H9 (cell line): ENCODE measurements around the gene JADE2. TPM values are rescaled to one million over a fixed set of nuclear protein-coding genes. Genes with fewer than 3 reads are reported as not detected.

Experiments used
- DNase-seq: peaks from one replicate; pipeline ENCODE4 v3.0.0-alpha.2; 2017
- H2AFZ ChIP-seq: one replicate; pipeline ENCODE4 v1.6.1; 2013; ENCODE audit warnings: mild to moderate bottlenecking, low read length, control low read depth, moderate library complexity
- H2AK5ac ChIP-seq: 2 replicates; pipeline ENCODE4 v1.6.1; 2013; ENCODE audit warnings: low read length, control low read depth, mixed read lengths; ENCODE audit not compliant: insufficient read length
- H2BK120ac ChIP-seq: one replicate; pipeline ENCODE4 v1.6.1; 2013; ENCODE audit warnings: low read depth, mild to moderate bottlenecking, low read length, control low read depth, inconsistent platforms; ENCODE audit not compliant: poor library complexity, severe bottlenecking
- H2BK12ac ChIP-seq: 2 replicates; pipeline ENCODE4 v1.6.1; 2013; ENCODE audit warnings: low read length, control low read depth, mixed read lengths, low read depth; ENCODE audit not compliant: insufficient read length
- H2BK15ac ChIP-seq: 2 replicates; pipeline ENCODE4 v1.6.1; 2013; ENCODE audit warnings: low read depth, low read length, control low read depth
- H2BK20ac ChIP-seq: one replicate; pipeline ENCODE4 v1.6.1; 2013; ENCODE audit warnings: low read depth, mild to moderate bottlenecking, low read length, control low read depth, inconsistent platforms; ENCODE audit not compliant: poor library complexity, severe bottlenecking
- H2BK5ac ChIP-seq: 2 replicates; pipeline ENCODE4 v1.6.1; 2013; ENCODE audit warnings: low read length, control low read depth, mixed read lengths; ENCODE audit not compliant: insufficient read length
- H3K14ac ChIP-seq: 2 replicates; pipeline ENCODE4 v1.6.1; 2013; ENCODE audit warnings: low read length, control low read depth; ENCODE audit not compliant: insufficient read depth
- H3K18ac ChIP-seq: 2 replicates; pipeline ENCODE4 v1.6.1; 2013; ENCODE audit warnings: low read depth, mild to moderate bottlenecking, mixed read lengths, low read length, control low read depth; ENCODE audit not compliant: insufficient read length
- H3K23ac ChIP-seq: 2 replicates; pipeline ENCODE4 v1.6.1; 2013; ENCODE audit warnings: low read length, control low read depth, mixed read lengths, low read depth; ENCODE audit not compliant: insufficient read length
- H3K23me2 ChIP-seq: 2 replicates; pipeline ENCODE4 v1.6.1; 2013; ENCODE audit warnings: low read depth, mild to moderate bottlenecking, mixed read lengths, low read length, control low read depth; ENCODE audit not compliant: insufficient read length, poor library complexity, severe bottlenecking
- H3K27ac ChIP-seq: 2 replicates; pipeline ENCODE4 v1.5.1; 2013; ENCODE audit warnings: low read length, control low read depth, mixed read lengths, low read depth; ENCODE audit not compliant: insufficient read length
- H3K27me3 ChIP-seq: 2 replicates; pipeline ENCODE4 v1.6.1; 2013; ENCODE audit warnings: low read length, control low read depth, inconsistent platforms; ENCODE audit not compliant: insufficient read depth
- H3K4ac ChIP-seq: 2 replicates; pipeline ENCODE4 v1.6.1; 2013; ENCODE audit warnings: low read depth, mild to moderate bottlenecking, control low read depth, inconsistent platforms, low read length, moderate library complexity
- H3K4me1 ChIP-seq: 2 replicates; pipeline ENCODE4 v1.6.1; 2013; ENCODE audit warnings: low read length, control low read depth, inconsistent platforms; ENCODE audit not compliant: insufficient read depth
- H3K4me2 ChIP-seq: 2 replicates; pipeline ENCODE4 v1.6.1; 2013; ENCODE audit warnings: low read length, control low read depth, mixed read lengths; ENCODE audit not compliant: insufficient read length, insufficient read depth
- H3K56ac ChIP-seq: 2 replicates; pipeline ENCODE4 v1.6.1; 2013; ENCODE audit warnings: low read depth, mild to moderate bottlenecking, mixed read lengths, low read length, control low read depth; ENCODE audit not compliant: insufficient read length
- H3K79me1 ChIP-seq: 2 replicates; pipeline ENCODE4 v1.6.1; 2013; ENCODE audit warnings: low read depth, mild to moderate bottlenecking, moderate library complexity, low read length, control low read depth, inconsistent platforms; ENCODE audit not compliant: insufficient read depth, poor library complexity, severe bottlenecking
- H3K79me2 ChIP-seq: 2 replicates; pipeline ENCODE4 v1.6.1; 2013; ENCODE audit warnings: low read length, control low read depth, inconsistent platforms; ENCODE audit not compliant: insufficient read depth
- H3K9ac ChIP-seq: 2 replicates; pipeline ENCODE4 v1.6.1; 2013; ENCODE audit warnings: low read length, control low read depth, mixed read lengths; ENCODE audit not compliant: insufficient read length; ENCODE audit errors: extremely low read depth
- H3K9me3 ChIP-seq: one replicate; pipeline ENCODE4 v1.6.1; 2013; ENCODE audit warnings: low read depth, low read length, inconsistent platforms; ENCODE audit not compliant: control insufficient read depth
- H3T11ph ChIP-seq: one replicate; pipeline ENCODE4 v1.6.1; 2013; ENCODE audit warnings: mild to moderate bottlenecking, low read length, control low read depth, inconsistent platforms
- H4K20me1 ChIP-seq: one replicate; pipeline ENCODE4 v1.6.1; 2013; ENCODE audit not compliant: control insufficient read depth, insufficient read length, insufficient read depth
- H4K5ac ChIP-seq: 2 replicates; pipeline ENCODE4 v1.6.1; 2013; ENCODE audit warnings: low read depth, mild to moderate bottlenecking, mixed read lengths, low read length, control low read depth; ENCODE audit not compliant: insufficient read length
- H4K8ac ChIP-seq: replicated peaks from 2 replicates; pipeline ENCODE4 v1.6.1; 2013; ENCODE audit warnings: low read length, control low read depth, mixed read lengths, low read depth; ENCODE audit not compliant: insufficient read length
- H4K91ac ChIP-seq: 2 replicates; pipeline ENCODE4 v1.6.1; 2013; ENCODE audit warnings: low read depth, mild to moderate bottlenecking, moderate library complexity, mixed read lengths, low read length, control low read depth; ENCODE audit not compliant: insufficient read length
- H3K27ac Mint-ChIP-seq, 3 experiments: 2 replicates in 2 of 3; 3 replicates in 1 of 3; pipeline ENCODE4 v1.8.0; 2020 to 2021; ENCODE audit warnings: mixed read lengths in 3 of 3, mild to moderate bottlenecking in 1 of 3, moderate library complexity in 1 of 3
- H3K27me3 Mint-ChIP-seq: 2 replicates; pipeline ENCODE4 v1.8.0; 2021; ENCODE audit warnings: low read depth, mild to moderate bottlenecking, moderate library complexity, mixed read lengths
- H3K36me3 Mint-ChIP-seq, 3 experiments: 2 replicates in 2 of 3; 3 replicates in 1 of 3; pipeline ENCODE4 v1.8.0; 2020 to 2021; ENCODE audit warnings: low read depth in 3 of 3, mixed read lengths in 3 of 3; ENCODE audit not compliant: insufficient read depth in 1 of 3
- H3K4me1 Mint-ChIP-seq, 2 experiments: 2 replicates each; pipeline ENCODE4 v1.8.0; 2020; ENCODE audit warnings: mixed read lengths in 2 of 2
- H3K4me3 Mint-ChIP-seq, 2 experiments: 2 replicates in 1 of 2; 3 replicates in 1 of 2; pipeline ENCODE4 v1.8.0; 2020 to 2021; ENCODE audit warnings: mild to moderate bottlenecking in 2 of 2, mixed read lengths in 2 of 2, moderate library complexity in 1 of 2
- H3K9me3 Mint-ChIP-seq, 2 experiments: 2 replicates in 1 of 2; 3 replicates in 1 of 2; pipeline ENCODE4 v1.8.0; 2020; ENCODE audit warnings: mild to moderate bottlenecking in 2 of 2, mixed read lengths in 2 of 2, moderate library complexity in 1 of 2
- CTCF ChIP-seq: fragments of 200-600 bp; sonication (generic); conservative IDR thresholded peaks from 3 replicates; pipeline ENCODE4 v1.8.0; 2021; ENCODE audit warnings: antibody characterized with exemption, mild to moderate bottlenecking
- WGBS: extraction: QIAGEN DNeasy Blood & Tissue Kit; methylation state at CpG from one replicate; pipeline ENCODE4 v1.1.7; 2013; ENCODE audit warnings: missing lambda C conversion rate, low lambda C conversion rate, mixed read lengths; ENCODE audit not compliant: insufficient read length; ENCODE audit errors: extremely low coverage; 5-methylcytosine and 5-hydroxymethylcytosine counted together
- total RNA-seq: library from RNA; stranded (reverse); gene quantifications from 2 replicates; pipeline ENCODE4 v1.2.1, GENCODE V29; 2021

Gene JADE2
- total RNA-seq, 1 experiment from 2014 or later, result 99.7 TPM

GRCh38 chr5:134534058-134534725 is 8.7 kb downstream of the JADE2 start:
- no peak overlapping the region for H3K9ac ChIP-seq
- H3K27me3 Mint-ChIP-seq, result no peaks in the 10 kb centered on the region
- H3K36me3 Mint-ChIP-seq, result peaks cover 11 to 37% (median 28%) of the 10 kb centered on the region in 3 experiments
- H2BK15ac ChIP-seq, result no peak overlapping the region
- H4K5ac ChIP-seq, result no peak overlapping the region
- peaks cover 4% of the 10 kb centered on the region; the same call in 1 of the 2 replicates for H3K4me1 ChIP-seq
- H4K8ac ChIP-seq, result no peak overlapping the region
- H2BK12ac ChIP-seq, result no peak overlapping the region
- H3K9me3 Mint-ChIP-seq, result no peaks in the 10 kb centered on the region
- peak overlapping the region; percentile 9 to 74 (median 55); a peak in 5 of 7 replicates for H3K27ac Mint-ChIP-seq
- H3K4me3 Mint-ChIP-seq, result no peak overlapping the region; a peak in 1 of 5 replicates
- no peak overlapping the region for H2BK5ac ChIP-seq
- H3K9me3 ChIP-seq, result no peaks in the 10 kb centered on the region
- no CpG with 5 or more reads among the region's 10 CpGs for WGBS
- no peaks in the 10 kb centered on the region for H4K20me1 ChIP-seq
- no peak overlapping the region for H3K56ac ChIP-seq
- H4K91ac ChIP-seq, result no peak overlapping the region
- no peak overlapping the region for H2BK20ac ChIP-seq
- peaks cover 44% of the 10 kb centered on the region; the same call in 1 of the 2 replicates for H3K79me2 ChIP-seq
- no peak overlapping the region; the same call in 1 of the 2 replicates for H3K14ac ChIP-seq
- H3K4me1 Mint-ChIP-seq, result peaks cover 73 to 74% of the 10 kb centered on the region in 2 experiments
- H3K18ac ChIP-seq, result no peak overlapping the region
- H3K23ac ChIP-seq, result no peak overlapping the region
- no peak overlapping the region for H3K4me2 ChIP-seq
- H3K79me1 ChIP-seq, result peaks cover 6% of the 10 kb centered on the region
- no peak for TF ChIP-seq CTCF
- H2AK5ac ChIP-seq, result no peak overlapping the region
- no peak overlapping the region for H3K4ac ChIP-seq
- H3K27ac ChIP-seq, result no peak overlapping the region
- H2BK120ac ChIP-seq, result no peak overlapping the region
- no peak overlapping the region for H3T11ph ChIP-seq
- H2AFZ ChIP-seq, result no peak overlapping the region
- H3K23me2 ChIP-seq, result no peaks in the 10 kb centered on the region
- no peaks in the 10 kb centered on the region for H3K27me3 ChIP-seq
- DNase-seq, result no peak
